SJSA1 (cell line): Measurements from ENCODE around the gene LSP1. TPM values are rescaled to one million over a fixed set of nuclear protein-coding genes. Genes with fewer than 3 reads are reported as not detected.

ENCODE experiments used
- DNase-seq, 2 experiments: peaks; one replicate each; pipeline ENCODE4 v3.0.0-alpha.2; 2015 to 2020; ENCODE audit warnings: low spot score in 2 of 2, low read depth in 1 of 2
- H3K27ac ChIP-seq: fragments of 250-450 bp; sonication (Bioruptor Pico); 2 replicates; pipeline ENCODE4 v1.5.1; 2020; ENCODE audit warnings: mild to moderate bottlenecking, moderate library complexity
- H3K27me3 ChIP-seq: fragments of 250-450 bp; sonication (Bioruptor Pico); replicated peaks from 2 replicates; pipeline ENCODE4 v1.5.1; 2020; ENCODE audit warnings: mild to moderate bottlenecking, moderate library complexity
- H3K36me3 ChIP-seq: fragments of 250-450 bp; sonication (Bioruptor Pico); 2 replicates; pipeline ENCODE4 v1.5.1; 2020; ENCODE audit warnings: mild to moderate bottlenecking
- H3K4me1 ChIP-seq: fragments of 250-450 bp; sonication (Bioruptor Pico); replicated peaks from 2 replicates; pipeline ENCODE4 v1.6.1; 2021; ENCODE audit warnings: mild to moderate bottlenecking
- H3K4me3 ChIP-seq: fragments of 250-450 bp; sonication (Bioruptor Pico); 2 replicates; pipeline ENCODE4 v1.5.1; 2020; ENCODE audit warnings: mild to moderate bottlenecking
- H3K9me3 ChIP-seq: fragments of 250-450 bp; sonication (Bioruptor Pico); replicated peaks from 2 replicates; pipeline ENCODE4 v1.5.1; 2020; ENCODE audit warnings: mild to moderate bottlenecking
- total RNA-seq: library from RNA; depleted of rRNA; stranded (reverse); fragments of >200 nt; shearing (Covaris generic); gene quantifications from 2 replicates; pipeline ENCODE4 v1.2.3, GENCODE V29; 2014

The LSP1 gene
- total RNA-seq, 1 experiment from 2014 or later, result 0.50 TPM

- peaks cover 3% of the 10 kb centered on the region; the same call in 1 of the 2 replicates for H3K27me3 ChIP-seq
- no peaks in the 10 kb centered on the region for H3K36me3 ChIP-seq
- H3K4me3 ChIP-seq, result no peak overlapping the region
- H3K9me3 ChIP-seq, result no peaks in the 10 kb centered on the region
- 0 out of 2 replicates have a peak, but pooled peaks cover 7% of the 10 kb centered on the region for H3K4me1 ChIP-seq
- no peak overlapping the region for H3K27ac ChIP-seq
- no peak for DNase-seq
Observed at GRCh38 chr11:1844221-1845094, 8.4 kb upstream of the LSP1 start.

- no peak for DNase-seq
- Histone ChIP-seq H3K27ac (no peak overlapping the region), H3K4me3 (no peak overlapping the region), H3K9me3 (no peaks in the 10 kb centered on the region), H3K4me1 (0 out of 2 replicates have a peak, but pooled peaks cover 7% of the 10 kb centered on the region), H3K27me3 (peaks cover 3% of the 10 kb centered on the region; the same call in 1 of the 2 replicates), H3K36me3 (no peaks in the 10 kb centered on the region)
Observed at GRCh38 chr11:1845095-1845429, 7.8 kb upstream of the LSP1 start.

GRCh38 chr11:1845561-1846452, 7.1 kb upstream of the LSP1 start:
- H3K27ac ChIP-seq, result no peak overlapping the region
- DNase-seq, result no peak
- H3K36me3 ChIP-seq, result no peaks in the 10 kb centered on the region
- 0 out of 2 replicates have a peak, but pooled peaks cover 7% of the 10 kb centered on the region for H3K4me1 ChIP-seq
- peaks cover 3% of the 10 kb centered on the region; the same call in 1 of the 2 replicates for H3K27me3 ChIP-seq
- no peak overlapping the region for H3K4me3 ChIP-seq
- no peaks in the 10 kb centered on the region for H3K9me3 ChIP-seq

GRCh38 chr11:1846453-1846932, 6.4 kb upstream of the LSP1 start:
- Histone ChIP-seq H3K9me3 (no peaks in the 10 kb centered on the region), H3K27me3 (peaks cover 3% of the 10 kb centered on the region; the same call in 1 of the 2 replicates), H3K4me1 (0 out of 2 replicates have a peak, but pooled peaks cover 7% of the 10 kb centered on the region), H3K4me3 (no peak overlapping the region), H3K27ac (no peak overlapping the region), H3K36me3 (no peaks in the 10 kb centered on the region)
- no peak for DNase-seq

- Histone ChIP-seq H3K4me1 (0 out of 2 replicates have a peak, but pooled peaks cover 7% of the 10 kb centered on the region), H3K27me3 (peaks cover 3% of the 10 kb centered on the region; the same call in 1 of the 2 replicates), H3K27ac (no peak overlapping the region), H3K4me3 (no peak overlapping the region), H3K9me3 (no peaks in the 10 kb centered on the region), H3K36me3 (no peaks in the 10 kb centered on the region)
- DNase-seq, result no peak
Observed at GRCh38 chr11:1847006-1847735, 5.7 kb upstream of the LSP1 start.

GRCh38 chr11:1847926-1848639, 4.8 kb upstream of the LSP1 start:
- H3K27me3 ChIP-seq, result peaks cover 3% of the 10 kb centered on the region; the same call in 1 of the 2 replicates
- no peak overlapping the region for H3K27ac ChIP-seq
- no peaks in the 10 kb centered on the region for H3K9me3 ChIP-seq
- H3K4me3 ChIP-seq, result no peak overlapping the region
- 0 out of 2 replicates have a peak, but pooled peaks cover 7% of the 10 kb centered on the region for H3K4me1 ChIP-seq
- H3K36me3 ChIP-seq, result no peaks in the 10 kb centered on the region
- DNase-seq, result no peak

GRCh38 chr11:1848640-1849430, 4.0 kb upstream of the LSP1 start:
- Histone ChIP-seq H3K4me1 (0 out of 2 replicates have a peak, but pooled peaks cover 7% of the 10 kb centered on the region), H3K27ac (no peak overlapping the region), H3K27me3 (peaks cover 3% of the 10 kb centered on the region; the same call in 1 of the 2 replicates), H3K4me3 (no peak overlapping the region), H3K36me3 (no peaks in the 10 kb centered on the region), H3K9me3 (no peaks in the 10 kb centered on the region)
- DNase-seq, result no peak

GRCh38 chr11:1851468-1852180, 1.3 kb upstream of the LSP1 start:
- no peaks in the 10 kb centered on the region for H3K36me3 ChIP-seq
- H3K27ac ChIP-seq, result no peak overlapping the region
- DNase-seq, result no peak
- H3K4me1 ChIP-seq, result no peaks in the 10 kb centered on the region
- no peaks in the 10 kb centered on the region for H3K9me3 ChIP-seq
- H3K4me3 ChIP-seq, result no peak overlapping the region
- no peaks in the 10 kb centered on the region for H3K27me3 ChIP-seq

GRCh38 chr11:1852271-1852876, 510 bp upstream of the LSP1 start:
- H3K4me3 ChIP-seq, result no peak overlapping the region
- no peaks in the 10 kb centered on the region for H3K4me1 ChIP-seq
- DNase-seq, result no peak

GRCh38 chr11:1853376-1854131, 670 bp downstream of the LSP1 start:
- Histone ChIP-seq H3K9me3 (no peaks in the 10 kb centered on the region), H3K27ac (no peak overlapping the region), H3K4me3 (no peak overlapping the region), H3K27me3 (no peaks in the 10 kb centered on the region), H3K4me1 (no peaks in the 10 kb centered on the region), H3K36me3 (no peaks in the 10 kb centered on the region)
- DNase-seq, result no peak

More at GRCh38 chr11:1852271-1852876, 510 bp upstream of the LSP1 start:
- Histone ChIP-seq H3K9me3 (no peaks in the 10 kb centered on the region), H3K27ac (no peak overlapping the region), H3K36me3 (no peaks in the 10 kb centered on the region), H3K27me3 (no peaks in the 10 kb centered on the region)
